HG03064 (cell line): ENCODE measurements around the gene SF3A1.
"Not testable (repeated sequence)": the region's sequence is repeated elsewhere in the genome, so short reads cannot be mapped to it uniquely, and the experiment has no call there.

Experiments used
- ATAC-seq: cut with Tn5 transposase; IDR thresholded peaks from one replicate; pipeline ENCODE4 v1.9.1; 2021; ENCODE audit warnings: low read depth; ENCODE audit not compliant: unreplicated experiment

Gene SF3A1

DNA sequence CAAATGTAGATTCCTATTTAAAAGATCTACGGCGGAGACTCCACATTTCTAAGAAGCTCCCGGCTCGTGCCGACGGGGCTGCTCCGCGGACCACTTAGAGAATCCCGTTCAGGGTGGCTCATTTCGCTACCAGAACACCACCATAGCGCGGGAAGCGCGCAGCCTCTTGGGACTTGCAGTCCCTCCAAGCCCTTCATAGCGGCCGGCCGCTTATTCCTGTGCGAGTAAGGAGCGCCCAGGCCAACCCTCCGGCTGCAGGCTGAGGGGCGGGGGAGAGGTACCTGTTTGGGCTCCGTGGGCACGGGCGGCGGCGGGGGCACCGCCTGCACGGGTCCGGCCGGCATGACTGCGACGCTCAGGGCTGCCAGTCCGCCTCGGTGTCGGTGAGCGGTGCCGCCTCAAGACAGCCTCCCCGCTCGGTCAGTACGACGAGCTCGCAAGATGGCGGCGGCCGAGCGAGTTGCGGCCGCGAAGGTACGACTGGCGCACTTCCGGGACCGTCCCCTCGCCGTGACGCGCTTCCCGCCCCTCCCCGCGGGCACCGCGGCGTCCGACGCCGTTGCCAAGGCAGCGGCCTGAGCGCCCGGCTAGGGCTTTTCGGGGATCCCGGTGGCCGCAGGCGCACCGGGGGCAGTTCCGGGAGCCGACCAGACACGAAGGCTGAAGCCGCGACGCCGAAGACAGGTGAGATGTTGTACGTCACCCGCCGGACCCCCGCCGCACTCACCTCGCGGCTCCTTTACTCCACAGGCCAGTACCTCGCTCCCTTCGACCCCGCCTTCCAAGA, at the start of gene SF3A1, which contains the start of gene CCDC157:
Gene SF3A1, minus strand, starts transcription at position 446 of the 787 bp plus-strand sequence. Its CDS starts 102 bp downstream, at position 344.
Gene CCDC157, plus strand, starts transcription at position 559 of the 787 bp plus-strand sequence. CDS start 8,994 bp downstream, outside the sequence.
- ATAC-seq = peak; percentile 83

DNA sequence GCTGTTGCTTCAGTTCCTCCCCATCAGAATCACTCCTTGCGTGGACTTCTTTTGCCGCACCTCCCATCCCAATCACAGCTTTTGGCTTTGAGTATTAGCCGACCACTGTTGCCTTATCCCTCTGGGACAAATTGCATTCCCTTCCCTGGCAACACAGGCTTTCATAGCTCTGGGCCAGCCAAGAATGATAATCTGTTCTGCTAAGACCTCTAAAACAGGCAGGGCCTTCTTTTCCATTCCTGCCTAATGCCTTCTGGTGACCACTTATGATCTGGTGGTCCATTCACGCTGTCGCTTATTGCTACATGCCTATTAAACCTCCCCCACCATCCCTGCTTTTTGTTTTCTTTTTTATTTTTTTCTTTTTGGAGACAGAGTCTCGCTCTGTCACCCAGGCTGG, 49.7 kb upstream of the SF3A1 start:
- ATAC-seq = no peak

GRCh38 chr22:30405731-30406130, 49.0 kb upstream of the SF3A1 start:
- no peak for ATAC-seq

- no peak for ATAC-seq
Measured at GRCh38 chr22:30404307-30404706, 47.6 kb upstream of the SF3A1 start.

GRCh38 chr22:30402766-30403104, 46.0 kb upstream of the SF3A1 start:
- ATAC-seq = not testable (repeated sequence)

- ATAC-seq = no peak
Measured at GRCh38 chr22:30402028-30402765, 45.5 kb upstream of the SF3A1 start.

DNA sequence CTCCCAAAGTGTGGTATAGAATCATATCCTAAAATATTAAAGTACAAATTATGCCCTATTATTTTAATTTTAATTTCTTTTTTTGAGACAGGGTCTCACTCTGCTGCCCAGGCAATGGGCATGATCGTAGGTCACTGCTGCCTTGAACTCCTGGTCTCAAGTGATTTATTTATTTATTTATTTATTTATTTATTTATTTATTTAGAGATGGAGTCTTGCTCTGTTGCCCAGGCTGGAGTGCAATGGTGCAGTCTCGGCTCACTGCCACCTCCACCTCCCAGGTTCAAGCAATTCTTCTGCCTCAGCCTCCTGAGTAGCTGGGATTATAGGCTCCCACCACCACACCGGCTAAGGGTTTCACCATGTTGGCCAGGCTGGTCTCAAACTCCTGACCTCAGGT, 44.3 kb upstream of the SF3A1 start:
- ATAC-seq = not testable (repeated sequence)

DNA sequence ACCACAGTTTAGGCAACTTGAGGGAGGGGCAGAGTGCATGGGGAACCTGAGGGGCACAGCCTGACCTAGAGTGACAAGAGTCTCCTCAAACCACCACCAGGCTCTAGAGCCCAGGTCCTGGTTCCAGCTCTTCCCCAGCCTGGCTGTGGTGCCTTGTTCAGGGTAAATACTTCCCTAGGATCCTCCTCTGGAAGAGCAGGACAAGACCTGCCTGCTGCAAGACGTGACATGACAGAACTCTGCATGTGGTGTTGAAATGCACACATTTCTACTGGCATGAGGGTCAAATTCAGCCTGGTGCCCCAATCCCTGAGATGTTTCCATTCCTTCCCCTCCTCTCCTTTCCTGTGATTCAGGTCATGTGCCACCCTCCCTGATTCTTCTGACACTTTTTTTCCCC, 43.5 kb upstream of the SF3A1 start:
- no peak for ATAC-seq

DNA sequence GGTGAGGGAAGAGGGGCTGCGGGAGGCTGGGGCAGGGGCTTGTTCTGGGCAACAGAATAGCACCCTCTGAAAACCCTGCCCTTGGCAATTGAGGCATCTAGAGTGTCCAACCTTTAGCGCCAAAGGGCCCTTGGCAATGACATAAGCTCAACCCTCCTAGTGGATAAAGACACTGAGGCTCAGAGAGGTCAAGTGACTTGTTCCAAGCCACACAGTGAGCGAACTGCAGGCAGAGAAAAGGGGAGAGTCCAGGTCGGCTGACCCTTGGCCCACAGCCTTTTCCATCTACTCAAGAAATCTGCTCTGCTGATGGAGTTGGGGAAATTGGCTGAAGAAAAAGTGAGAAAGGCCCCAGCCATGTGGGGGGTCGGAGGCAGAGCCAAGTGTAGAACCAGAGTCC, 43.0 kb upstream of the SF3A1 start:
- no peak for ATAC-seq

DNA sequence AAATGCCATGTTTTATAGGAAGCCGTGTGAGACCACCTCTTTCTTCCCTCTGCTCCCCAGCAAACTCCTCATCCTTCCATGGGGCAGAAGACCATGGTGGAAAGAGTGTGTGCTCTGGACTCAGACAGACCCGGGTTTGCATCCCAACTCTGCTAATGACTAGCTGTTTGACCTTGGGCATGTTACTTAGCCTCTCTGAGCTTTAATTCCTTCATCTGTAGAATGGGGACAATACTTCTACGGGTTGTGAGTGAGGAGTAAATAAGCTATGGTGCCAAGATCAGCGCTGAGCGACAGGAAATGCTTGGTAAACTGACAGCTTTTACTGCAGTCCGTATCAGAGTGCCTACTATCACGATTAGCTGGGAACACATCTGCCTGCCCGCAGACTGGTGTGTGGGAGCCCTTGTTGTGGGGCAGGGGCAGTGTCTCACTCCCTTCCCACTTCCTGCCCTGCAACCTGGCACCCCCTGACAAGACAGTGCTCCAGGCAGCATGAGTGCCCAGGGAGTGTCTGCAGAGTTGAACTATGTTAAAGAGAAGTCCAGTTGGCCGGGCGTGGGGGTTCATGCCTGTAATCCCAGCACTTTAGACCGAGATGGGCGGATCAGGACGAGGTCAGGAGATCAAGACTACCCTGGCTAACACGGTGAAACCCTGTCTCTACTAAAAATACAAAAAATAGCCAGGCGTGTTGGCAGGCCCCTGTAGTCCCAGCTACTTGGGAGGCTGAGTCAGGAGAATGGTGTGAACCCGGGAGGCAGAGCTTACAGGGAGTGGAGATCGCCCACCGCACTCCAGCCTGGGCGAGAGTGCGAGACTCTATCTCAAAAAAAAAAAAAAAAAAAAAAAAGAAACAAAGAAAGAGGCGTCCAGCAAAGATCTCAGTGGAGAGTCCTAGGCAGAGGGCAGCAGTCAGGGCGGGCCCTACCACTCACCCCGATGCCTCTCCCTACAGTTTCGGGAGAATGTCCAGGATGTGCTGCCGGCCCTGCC, 42.3 kb upstream of the SF3A1 start:
- no peak for ATAC-seq

- no peak for ATAC-seq
Measured at GRCh38 chr22:30397656-30398635, 41.3 kb upstream of the SF3A1 start.

DNA sequence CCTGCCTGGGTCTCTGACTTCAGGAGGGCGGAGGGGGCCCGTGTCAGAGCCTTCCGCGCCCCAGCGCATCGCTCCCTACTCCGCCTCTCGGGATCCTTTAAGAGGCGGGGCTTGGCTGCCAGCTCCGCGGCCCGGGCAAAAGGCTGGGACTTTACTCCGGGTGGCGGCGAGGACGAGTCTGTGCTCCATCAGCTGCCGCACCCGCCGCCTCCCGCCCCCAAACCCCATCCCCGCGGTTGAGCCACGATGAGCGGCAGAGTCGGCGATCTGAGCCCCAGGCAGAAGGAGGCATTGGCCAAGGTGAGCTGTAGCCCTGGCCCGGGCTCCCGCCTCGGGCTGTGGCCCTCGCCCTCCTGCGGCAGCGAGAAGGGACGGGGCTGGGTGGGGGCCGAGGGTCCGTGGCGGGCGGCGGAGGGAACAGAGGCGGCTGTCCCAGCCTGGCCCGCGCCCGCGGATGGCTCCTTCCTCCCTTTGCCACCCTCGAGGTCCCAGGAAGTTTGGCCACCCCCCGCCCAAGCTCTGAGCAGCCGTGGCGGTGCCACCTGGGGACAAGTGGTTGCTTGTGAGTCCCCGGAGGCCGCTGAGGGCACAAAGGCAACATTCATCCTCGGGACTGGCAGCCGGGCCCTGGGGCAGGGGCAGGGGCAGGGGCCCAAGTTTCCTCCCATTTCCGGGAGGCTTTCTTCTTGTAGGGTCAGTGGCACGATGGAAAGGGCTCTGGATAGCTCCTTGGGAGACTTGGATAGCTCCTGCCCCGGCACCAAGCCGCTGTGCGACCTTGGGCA, 40.4 kb upstream of the SF3A1 start, which contains the start of gene SEC14L2:
Gene SEC14L2, plus strand, starts transcription at position 148 of the 785 bp plus-strand sequence. Its CDS starts 99 bp downstream, at position 247.
- ATAC-seq = no peak

DNA sequence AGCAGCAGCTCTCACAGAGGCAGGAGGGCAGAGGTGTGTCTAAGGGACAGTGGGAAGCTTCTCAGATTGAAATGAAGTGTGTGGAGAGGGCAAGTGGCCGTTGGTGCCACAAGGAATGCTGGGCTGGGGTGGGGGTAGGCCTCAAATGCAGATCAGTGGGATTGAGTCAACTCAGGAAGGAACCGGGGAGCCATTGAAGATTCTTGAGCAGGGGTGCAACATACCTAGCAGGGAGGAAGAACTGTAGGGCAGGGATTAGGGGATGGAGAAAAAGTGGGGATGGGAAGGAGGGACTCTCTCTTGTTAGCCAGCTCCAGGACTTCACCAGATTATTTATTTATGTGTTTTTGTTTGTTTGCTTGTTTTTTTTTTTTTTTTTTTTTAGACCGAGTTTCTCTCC, 37.2 kb upstream of the SF3A1 start:
- ATAC-seq = no peak

DNA sequence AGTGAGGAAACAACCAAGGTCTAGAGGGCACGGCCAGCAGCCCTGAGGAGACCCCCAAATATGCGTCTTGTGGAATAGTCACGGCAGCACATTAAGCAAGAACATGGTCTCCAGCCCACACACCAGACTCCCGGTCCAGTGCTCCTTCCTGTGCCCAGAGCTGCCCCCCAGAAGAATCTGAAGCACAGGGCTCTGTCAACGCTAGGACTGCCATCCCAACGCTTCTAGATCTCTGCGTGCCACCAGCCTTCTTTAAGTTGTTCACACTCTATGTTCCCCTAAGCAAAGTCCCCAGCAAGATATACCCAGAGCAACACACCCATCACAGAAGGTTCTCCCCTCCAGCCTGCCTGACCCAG, 36.6 kb upstream of the SF3A1 start:
- no peak for ATAC-seq

- no peak for ATAC-seq
Measured at GRCh38 chr22:30392661-30393321, 36.1 kb upstream of the SF3A1 start.

DNA sequence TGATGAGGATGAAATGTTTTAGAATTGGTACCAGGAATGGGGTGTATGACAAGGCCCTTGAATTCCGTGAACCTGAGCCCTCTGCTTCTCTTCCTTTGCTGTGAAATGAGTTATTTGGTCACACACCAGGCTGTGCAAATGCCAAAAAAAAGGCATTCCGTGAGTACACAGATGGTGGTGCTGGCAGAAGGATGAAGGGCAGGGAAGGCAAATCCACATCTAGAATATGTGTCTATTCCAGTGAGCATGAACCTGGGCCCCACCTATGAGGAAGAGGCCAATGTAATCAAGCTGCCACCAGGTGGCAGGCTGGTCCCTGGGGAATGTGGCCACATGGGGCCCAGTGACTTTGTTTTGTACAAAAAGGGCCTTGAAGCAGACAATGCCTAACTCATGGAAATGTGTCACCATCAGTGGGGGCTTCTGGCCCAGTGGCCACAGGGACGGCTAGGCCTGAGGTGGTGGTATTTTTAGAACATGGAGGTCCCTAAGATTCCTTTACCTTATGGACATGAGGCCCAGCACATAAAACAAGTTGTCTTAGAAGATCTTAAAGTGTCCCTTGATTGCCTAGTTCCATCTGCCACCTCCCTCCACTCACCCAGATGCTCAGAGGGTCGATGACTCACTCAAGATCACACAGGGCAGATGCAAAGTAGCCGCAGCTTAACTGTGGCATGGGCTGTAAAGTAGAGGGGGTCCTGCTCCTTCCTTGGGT, 34.4 kb upstream of the SF3A1 start:
- no peak for ATAC-seq

DNA sequence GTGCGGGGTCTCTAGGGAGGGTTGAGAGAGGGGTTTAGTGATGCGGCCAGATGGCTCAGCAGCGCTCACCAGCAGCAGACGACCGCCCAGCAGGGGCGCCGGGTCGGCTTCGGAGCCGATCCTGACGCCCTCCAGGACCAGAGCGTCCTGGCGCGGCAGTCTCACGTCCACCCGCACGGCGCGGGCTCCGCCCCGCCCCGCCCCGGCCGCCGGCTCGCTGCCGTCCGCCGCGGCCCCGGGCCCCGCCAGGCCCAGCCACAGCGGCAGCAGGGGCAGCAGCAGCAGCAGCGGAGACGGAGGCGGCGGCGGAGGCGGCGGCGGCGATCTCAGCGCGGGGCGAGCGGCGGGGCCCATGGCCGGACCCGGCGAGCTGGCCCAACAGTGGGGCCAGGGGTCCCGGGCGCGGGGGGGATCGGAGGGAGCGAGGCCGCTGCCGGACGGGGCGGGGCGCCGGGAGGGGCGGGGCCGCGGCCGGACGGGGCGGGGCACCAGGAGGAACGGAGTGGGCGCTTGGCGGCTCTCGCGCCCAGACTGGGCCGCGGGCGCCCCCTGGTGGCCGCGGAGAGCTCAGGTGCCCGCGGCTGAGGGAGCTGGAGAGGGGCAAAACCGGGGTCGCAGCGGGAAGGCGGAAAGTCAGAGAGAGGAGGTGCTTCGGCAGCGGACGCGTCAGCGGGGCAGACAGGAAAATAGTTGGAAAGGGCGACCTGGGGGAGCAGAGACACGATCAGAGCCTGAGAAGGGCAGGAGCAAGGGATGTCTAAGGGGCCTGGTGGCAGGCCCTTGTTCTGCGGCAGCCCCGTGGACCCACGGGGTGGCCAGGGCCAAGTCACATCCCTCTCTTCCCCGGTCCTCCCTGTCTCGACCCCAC, 30.5 kb upstream of the SF3A1 start, which contains the start of gene RNF215:
Gene RNF215, minus strand, starts transcription at position 452 of the 868 bp plus-strand sequence. Its CDS starts 98 bp downstream, at position 354.
- ATAC-seq = peak; percentile 70
